C4-2B (cell line): ENCODE measurements around the gene UNC13B.

Experiments
- H3K27ac ChIP-seq: fragments of 450-650 bp; 2 replicates; pipeline ENCODE4 v1.5.1; 2017
- ZFX ChIP-seq: fragments of 450-650 bp; IDR thresholded peaks from 2 replicates; pipeline ENCODE4 v1.6.1; 2017
- TF ChIP-seq, protein P1 (sequence below): fragments of 450-650 bp; conservative IDR thresholded peaks from 2 replicates; pipeline ENCODE4 v1.5.1; 2017; ENCODE audit warnings: mild to moderate bottlenecking

UNC13B gene

GRCh38 chr9:35303567-35303966 is 141.8 kb downstream of the UNC13B start:
- H3K27ac ChIP-seq: no peak overlapping the region
- TF ChIP-seq, protein P1, sequence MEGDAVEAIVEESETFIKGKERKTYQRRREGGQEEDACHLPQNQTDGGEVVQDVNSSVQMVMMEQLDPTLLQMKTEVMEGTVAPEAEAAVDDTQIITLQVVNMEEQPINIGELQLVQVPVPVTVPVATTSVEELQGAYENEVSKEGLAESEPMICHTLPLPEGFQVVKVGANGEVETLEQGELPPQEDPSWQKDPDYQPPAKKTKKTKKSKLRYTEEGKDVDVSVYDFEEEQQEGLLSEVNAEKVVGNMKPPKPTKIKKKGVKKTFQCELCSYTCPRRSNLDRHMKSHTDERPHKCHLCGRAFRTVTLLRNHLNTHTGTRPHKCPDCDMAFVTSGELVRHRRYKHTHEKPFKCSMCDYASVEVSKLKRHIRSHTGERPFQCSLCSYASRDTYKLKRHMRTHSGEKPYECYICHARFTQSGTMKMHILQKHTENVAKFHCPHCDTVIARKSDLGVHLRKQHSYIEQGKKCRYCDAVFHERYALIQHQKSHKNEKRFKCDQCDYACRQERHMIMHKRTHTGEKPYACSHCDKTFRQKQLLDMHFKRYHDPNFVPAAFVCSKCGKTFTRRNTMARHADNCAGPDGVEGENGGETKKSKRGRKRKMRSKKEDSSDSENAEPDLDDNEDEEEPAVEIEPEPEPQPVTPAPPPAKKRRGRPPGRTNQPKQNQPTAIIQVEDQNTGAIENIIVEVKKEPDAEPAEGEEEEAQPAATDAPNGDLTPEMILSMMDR: no peak
- no peak for TF ChIP-seq ZFX

DNA sequence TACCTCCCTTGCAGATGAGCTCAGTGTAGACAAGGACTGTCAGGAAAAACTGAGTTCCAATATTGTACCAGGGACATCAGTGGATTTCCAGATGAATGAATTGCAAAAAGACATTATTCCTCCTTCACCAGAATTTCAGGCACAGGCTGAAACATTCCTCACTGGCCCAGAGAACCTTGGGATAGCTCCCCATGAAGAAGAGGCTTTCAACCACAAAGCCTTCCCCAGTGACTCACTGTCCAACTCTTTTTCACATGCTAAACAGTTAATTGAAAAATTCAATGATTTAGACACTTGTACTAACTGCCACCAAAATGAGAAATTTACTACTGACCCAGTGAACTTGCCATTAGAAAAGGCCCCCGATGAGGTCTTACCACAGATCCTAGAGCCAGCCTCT is 144.5 kb downstream of the UNC13B start:
- H3K27ac ChIP-seq: no peak overlapping the region
- TF ChIP-seq, protein P1: no peak
- no peak for TF ChIP-seq ZFX

DNA sequence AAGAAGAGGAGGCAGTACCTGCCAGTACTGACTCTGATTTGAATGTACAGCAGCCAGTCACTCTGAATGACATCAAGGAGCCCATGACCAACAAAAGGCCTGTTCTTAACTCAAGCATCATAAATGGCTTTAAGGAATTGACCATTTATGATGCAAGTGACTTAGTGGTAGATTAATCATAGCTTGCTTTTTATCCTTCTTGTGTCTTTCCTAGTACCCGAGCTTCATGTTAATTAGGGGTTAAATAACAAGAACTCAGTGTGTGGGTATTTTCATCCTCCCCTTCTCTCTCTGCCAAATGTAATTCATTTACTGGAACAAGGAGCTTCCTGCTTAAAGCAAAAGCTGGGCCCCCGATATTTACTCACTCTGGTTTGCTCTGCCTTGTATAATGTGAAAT is 146.5 kb downstream of the UNC13B start:
- TF ChIP-seq, protein P1: no peak
- no peak for TF ChIP-seq ZFX
- no peak overlapping the region for H3K27ac ChIP-seq

GRCh38 chr9:35311891-35312639 is 150.3 kb downstream of the UNC13B start:
- TF ChIP-seq ZFX: no peak
- TF ChIP-seq, protein P1: no peak
- H3K27ac ChIP-seq: no peak overlapping the region

- H3K27ac ChIP-seq: no peak overlapping the region
- TF ChIP-seq ZFX: no peak
- TF ChIP-seq, protein P1: no peak
Measured at GRCh38 chr9:35313460-35313859, 151.7 kb downstream of the UNC13B start.

DNA sequence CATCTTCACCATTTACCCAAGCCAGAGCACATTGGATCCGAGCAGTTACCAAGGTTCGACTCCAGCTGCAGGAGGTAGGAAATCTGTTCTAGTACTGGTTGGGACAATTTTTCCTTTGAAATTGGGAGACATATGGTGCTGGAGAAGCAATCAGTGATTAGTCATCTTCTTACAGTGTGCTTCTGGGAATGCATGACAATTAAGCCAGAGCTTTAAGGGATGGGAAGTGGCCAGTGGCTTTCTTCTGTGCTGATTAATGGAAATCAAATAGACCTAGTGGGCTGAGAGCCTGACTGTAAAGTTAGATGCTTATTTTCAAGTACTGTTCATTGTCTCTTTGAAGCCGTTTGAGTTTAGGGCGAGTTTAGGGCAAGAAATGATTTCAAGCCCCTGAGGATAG is 152.1 kb downstream of the UNC13B start:
- H3K27ac ChIP-seq: no peak overlapping the region
- TF ChIP-seq ZFX: no peak
- TF ChIP-seq, protein P1: no peak

GRCh38 chr9:35318741-35319140 is 156.9 kb downstream of the UNC13B start:
- H3K27ac ChIP-seq: no peak overlapping the region

More at GRCh38 chr9:35318741-35319140, 156.9 kb downstream of the UNC13B start:
- TF ChIP-seq, protein P1: no peak
- TF ChIP-seq ZFX: no peak
